Measurements from ENCODE around the gene ABCB11.

- no peak for TF ChIP-seq CTCF (conservative IDR thresholded peaks at IDR 0.05; ENCODE audit: low read depth, low read length)
- no peak for TF ChIP-seq EZH2 (IDR thresholded peaks at IDR 0.05; ENCODE audit: borderline replicate concordance, low read depth, low read length, poor library complexity, severe bottlenecking)
These were observed 18.0 kb upstream of the ABCB11 start for GRCh38 chr2:169049142-169049541.

Measured in A673 (cell line).